NOMO-1 treated with dmso at 0.1 percent for 144 hours (cell line): ENCODE results near the gene HPCAL4.

ENCODE experiments used
- DNase-seq: peaks from one replicate; lab custom pipeline; 2025; ENCODE audit not compliant: unreplicated experiment; lab: John Stamatoyannopoulos, UW

Gene HPCAL4

DNA sequence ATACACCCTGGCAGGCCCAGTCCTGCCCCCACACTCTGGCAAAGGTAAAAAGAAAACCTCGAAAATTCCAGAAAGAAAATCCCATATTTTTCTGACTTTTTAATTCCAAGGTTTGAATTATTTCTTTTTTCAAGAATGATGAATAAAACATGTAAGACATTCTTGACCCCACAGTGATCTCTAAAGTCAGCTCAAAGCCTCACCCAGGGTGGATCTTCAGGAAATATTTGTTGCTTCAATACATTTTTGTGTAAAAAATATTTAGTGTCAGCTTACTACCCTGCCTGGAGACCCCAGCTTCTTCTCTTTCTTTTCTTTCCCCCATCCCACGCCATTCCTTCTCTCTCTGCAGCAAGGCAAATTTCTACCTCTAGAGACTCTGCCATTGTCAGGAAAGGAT is 12.3 kb downstream of the HPCAL4 start:
- DNase-seq, result no peak

DNA sequence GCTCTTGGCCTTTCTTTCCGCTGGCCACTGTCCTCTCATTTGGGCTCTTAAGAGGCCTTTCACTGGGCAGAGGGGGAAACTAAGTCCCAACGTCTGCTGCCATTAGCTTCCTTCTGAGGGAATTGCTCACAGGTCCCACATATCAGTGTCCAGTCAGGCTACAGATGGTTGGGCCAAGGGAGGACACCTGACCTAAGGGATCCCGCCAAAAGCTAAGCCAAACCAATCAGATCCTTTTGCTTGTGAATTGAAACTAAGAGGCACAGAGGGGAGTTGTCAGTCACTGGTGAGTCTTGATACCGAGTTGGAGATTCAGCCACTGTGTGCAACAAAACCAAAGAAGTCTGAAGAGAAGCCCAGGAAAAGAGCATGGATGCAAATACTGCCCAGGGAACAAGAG is 13.6 kb downstream of the HPCAL4 start:
- no peak for DNase-seq

DNA sequence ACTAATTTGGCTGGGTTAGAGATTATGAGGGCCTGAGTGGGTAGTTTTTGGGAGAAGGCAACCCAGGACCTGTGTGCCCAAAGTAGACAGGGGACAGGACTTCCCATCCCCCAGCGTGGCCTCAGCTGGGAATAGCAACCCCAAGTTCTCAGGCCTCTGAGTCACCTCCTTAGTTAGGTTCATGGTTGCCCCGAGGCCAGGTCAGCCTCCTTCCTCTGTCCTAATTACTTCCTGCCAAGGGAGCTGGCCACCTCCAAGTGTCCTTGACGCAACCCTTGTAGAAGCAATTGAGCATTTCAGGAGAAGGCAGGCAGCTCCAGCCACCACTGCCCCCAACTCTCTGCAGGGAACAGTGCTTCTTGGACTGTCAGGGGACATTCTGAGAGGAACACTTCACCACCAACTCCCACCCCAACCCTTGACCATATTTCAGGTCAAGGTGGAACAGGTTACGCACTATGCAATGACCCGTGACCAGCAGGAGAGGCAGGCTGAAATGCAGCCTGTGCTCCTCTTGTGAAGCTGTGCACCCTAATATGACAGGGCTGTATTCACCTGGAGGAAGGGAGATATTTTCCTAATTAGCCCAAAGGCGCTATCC is 14.2 kb downstream of the HPCAL4 start:
- DNase-seq, result no peak

DNA sequence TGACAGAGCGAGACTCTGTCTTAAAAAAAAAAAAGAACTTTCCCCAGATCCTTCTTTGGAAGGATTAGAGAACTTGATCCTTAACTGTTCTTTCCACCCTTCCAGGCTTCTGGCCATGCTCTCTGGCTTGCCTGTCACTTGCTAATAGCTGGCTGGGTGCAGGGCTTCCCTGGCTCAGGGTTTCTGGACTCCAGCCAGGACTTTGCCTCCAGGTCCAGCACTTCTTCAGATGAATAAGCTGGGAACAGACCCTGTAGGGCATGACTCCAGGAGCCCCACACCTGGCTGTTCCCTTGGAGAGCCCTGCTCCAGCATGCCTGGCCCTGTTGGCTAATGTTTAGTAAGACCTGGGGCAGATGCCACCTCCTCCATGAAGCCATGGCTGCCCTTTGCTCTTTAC is 16.0 kb downstream of the HPCAL4 start:
- no peak for DNase-seq

DNA sequence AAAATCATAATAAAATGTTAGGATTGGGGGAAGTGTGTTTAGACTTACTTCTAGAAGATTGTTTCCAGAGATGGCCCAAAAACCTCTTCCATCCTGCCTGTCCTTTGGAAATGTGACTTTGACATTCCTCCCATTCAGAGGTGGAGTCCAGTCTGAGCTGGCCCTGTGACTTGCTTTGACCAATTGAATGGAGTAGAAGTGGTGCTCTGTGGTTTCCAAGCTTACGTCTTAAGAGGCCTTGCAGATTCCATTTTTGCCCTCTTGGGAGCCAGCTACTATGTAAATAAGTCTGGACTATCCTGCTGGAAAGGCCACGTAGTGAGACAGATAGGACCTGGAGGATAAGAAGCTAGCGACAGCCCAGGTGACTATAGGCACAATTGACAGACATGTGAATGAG is 18.0 kb downstream of the HPCAL4 start:
- DNase-seq, result no peak

DNA sequence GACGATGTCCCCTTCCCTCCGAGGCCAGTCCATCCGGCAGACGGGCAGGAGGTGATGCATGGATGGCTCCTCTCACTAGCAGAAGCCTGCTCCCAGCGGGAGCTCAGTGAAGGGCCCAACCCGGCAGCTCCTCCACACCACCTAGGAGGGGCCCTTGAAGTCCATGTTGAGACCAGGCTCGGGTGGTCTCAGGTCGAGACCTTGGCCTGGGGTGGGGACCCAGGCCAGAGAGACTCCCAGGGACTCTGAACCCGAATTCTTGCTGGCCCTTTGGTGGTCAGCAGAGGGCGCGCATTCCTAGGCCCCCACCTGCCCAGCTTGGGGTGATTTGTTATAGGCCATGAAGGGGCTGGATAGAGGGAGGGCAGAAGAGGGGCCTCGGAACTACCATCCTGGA is 18.7 kb downstream of the HPCAL4 start:
- no peak for DNase-seq

DNA sequence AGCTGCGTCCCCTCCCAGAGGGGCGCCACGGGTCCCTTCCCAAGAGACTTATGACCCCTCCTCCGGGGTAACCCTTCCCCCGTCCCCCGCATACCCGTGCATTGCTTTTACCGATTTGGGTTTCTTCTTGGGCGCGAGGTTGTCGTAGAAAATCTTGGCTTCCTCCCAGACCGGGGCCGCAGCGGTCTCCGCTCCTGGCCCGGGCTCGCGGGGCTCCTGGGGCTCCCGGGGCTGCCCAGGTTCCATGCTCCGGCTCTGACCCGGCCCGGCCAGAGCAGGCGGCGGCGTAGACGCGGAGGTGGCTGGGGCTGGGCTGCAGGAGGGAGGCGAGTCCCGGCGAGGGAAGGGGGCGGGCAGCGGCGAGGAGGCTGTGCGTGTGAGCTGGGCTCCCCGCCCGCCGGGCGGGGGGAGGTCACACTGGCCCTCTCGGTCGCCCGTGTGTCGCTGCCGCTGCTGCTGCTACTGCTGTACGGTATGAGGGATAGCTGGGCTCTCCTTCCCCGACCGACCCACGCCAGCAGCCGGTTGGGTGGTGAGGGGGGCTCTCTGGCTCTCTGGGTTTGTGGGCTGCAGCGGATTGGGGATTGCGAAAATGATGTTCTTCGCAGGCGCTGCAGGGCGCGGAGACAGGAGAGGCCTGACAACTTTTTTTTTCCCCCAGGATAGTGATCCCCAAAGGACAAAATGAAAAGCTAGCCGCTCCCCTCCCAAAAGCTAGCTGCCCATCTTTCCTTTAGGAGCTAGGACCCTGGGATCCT is 19.3 kb downstream of the HPCAL4 start, which contains the start of gene NT5C1A:
Gene NT5C1A, minus strand, starts transcription at position 315 of the 758 bp plus-strand sequence. Its CDS starts 69 bp downstream, at position 246.
- no peak for DNase-seq

DNA sequence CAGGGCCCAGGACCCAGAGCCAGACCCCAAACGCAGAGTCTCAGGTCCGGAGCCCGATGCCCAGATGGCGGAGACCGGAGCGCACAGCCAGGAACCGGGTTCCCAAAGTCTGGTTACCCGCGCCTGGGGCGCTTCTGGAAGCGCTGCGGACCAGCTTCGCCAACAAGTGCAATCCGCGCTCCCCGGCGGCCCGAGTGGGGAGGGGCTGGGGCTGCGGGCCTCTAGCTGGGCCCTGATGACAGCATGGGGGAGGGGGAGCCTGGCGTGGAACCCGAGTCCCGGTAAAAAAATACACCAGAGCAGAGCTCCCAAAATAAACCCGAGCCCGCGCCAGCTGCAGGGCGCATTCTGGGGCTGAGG is 19.8 kb downstream of the HPCAL4 start:
- DNase-seq, result no peak

DNA sequence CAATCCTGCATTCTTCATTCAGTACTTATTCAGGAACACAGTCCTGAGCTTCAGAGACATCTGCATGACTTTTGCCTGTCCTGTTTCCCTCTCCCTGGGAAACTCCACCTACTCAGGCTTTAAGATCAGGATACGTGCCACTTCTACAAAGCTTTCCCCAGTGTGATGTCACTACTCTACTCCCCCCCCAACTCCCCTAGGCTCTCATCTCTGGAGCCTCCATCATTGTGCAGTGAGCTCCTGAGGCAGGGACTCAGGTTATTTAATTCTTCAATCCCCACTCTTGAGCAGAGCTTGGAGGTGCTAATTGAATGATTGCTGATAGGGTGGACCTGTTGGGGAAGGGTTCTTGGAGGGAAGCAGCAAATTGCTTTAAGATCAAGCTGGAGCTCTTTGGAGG is 20.5 kb downstream of the HPCAL4 start:
- DNase-seq, result no peak

DNA sequence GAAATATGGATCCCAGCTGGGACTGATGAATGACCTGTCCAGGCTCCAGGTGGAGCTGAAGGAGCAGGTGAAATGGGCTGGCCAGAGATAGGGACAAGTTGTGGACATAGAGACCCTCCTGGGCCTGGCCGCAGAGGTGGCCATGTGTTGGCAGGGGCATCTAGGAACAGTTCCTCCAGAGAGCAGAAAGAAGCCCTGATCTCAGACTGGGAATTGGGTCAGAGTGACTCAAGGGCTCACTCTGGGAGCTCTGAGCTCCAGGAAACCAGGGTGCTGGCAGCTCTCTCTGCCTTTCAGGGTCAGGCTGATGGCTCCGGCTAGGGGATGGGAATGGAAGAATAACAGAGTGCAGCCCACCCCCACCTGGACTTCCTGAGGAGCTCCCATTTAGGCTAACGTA is 22.3 kb downstream of the HPCAL4 start:
- no peak for DNase-seq

DNA sequence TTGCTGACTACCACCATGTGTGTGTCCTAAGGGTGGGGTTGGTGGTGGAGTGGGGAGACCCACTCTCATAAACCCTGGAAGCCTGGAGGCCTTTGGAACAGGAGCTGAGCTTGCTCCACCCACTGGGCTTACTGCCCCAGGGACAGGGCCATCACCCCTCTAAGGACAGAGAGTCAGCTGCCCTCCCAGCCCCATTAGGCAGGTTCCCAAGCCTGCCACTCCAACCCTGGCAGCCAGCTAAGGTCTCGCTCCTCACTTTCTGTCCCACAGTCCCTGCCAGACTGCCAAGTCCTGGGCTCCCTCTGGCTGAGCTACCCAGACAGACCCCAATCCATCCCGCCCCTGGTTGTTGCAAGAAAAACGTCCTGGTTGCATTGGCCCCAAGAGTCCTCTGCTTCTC is 23.1 kb downstream of the HPCAL4 start:
- no peak for DNase-seq

DNA sequence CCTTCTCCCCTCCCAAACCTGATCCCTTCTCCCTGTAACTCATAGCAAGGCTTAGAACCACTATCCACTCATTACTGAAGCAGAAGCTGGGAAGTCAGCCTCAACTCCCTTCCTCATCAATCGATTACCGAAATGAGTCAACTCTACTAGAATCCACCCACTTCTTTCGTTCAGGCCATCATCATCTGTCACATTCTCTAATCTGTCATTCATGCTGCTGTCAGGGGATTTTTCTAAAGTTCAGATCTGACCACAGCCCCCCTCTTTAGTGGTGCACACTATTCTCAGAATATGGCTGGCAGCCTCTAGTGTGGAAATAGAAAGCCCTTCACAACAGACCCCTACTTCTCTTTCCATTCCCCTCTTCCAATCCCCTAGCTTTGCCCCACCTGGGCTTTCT is 24.5 kb downstream of the HPCAL4 start:
- no peak for DNase-seq

DNA sequence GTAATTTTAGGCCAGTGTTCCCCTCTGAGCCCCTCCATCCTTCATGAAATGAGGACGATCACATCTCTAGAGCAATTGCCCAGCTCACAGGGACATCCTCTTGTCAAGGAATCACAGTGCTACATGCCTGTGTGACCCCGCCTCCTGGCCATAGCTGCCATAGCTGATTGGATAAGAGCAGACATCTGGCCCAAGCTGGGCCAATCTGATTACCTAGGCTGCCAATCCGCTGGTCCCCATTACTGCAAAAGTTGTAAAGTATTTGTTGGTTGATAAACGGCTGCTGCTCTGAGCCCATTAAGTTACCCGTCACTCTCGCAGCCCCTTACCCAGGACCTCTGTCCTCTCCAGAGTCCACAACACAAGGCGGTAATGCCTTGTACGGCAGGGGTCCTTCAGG is 27.7 kb downstream of the HPCAL4 start:
- no peak for DNase-seq

DNA sequence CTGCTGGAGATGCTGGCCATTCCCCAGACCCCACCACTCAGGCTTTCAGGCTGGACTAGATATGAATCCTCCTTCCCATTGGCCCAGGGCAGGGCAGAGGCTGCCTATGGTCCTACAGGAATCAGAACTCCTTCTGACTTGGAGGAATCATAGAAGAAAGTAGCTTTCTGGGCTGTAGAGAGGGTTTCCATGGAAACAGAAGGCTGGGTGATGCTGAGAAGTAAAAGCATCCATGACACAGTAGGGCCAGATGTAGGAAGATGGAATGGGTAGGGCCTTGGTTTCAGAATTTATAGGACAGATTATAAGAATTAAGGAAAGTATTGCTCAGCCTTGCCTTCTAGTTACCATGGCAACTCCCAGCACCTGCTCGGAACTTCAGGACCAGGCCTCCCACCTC is 28.4 kb downstream of the HPCAL4 start:
- DNase-seq, result no peak

DNA sequence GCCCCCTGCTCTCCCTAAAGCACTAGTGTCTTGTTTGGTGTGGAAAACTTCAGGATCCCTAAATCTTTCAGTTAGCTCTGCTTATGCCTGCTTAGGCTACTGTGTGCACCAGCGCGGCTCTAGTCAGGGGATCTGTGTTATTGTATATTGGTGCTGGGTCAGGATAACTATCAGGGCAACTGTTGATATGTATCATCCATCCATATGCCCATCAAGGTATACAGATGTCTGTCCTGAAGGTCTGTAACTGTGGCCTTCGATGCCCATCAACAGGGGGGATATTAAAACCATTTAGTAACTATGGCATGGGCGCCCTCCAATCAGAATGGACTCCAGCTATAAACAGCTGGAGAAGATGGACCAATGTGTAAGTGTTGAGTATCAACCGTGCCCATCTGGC is 31.7 kb downstream of the HPCAL4 start:
- no peak for DNase-seq

DNA sequence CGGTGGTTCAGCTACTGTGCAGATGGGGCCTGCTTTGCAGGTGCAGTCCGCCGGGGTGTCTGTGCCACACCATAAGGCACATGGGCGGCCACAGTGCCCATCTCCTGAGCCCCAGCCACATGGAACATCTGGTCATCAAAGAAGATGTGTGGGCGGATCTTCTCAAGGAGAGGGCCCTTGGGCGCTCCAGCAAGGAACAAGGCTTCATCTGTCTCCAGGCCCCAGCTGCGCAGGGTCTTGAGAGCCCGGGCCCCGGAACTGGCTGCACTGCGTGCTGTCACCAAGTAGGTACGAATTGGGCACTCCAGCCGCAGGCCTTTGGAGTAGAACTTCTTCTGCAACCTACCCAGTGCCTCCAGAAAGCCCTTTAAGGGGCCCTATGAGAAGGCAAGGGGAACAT is 32.1 kb downstream of the HPCAL4 start:
- DNase-seq, result no peak

DNA sequence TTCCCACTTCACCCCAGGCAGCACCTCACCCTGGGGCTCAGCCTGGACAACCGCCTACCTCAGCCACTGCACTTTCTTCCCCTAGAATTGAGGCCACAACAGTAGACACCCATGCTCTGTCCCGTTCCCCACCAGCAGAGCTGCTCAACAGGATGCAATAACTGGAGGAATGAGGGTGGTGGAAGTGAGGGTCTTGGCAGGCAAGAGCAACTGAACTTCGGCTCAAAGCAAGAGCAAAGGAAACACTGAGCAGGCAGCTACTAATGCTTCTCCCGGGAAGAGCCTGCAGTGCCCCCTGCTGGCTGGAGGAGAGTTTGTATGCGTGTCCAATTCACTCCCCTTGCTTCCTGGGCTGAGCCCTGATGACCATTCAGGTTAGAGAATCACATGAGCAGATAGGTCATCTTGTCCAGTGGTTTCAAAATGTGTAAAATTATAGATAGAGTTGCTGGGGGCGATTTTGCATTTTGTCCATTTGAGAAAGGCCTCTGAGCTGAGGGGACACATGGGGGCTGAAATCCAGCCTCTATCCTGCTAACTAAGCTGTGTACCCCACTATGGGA is 33.2 kb downstream of the HPCAL4 start:
- DNase-seq, result peak; percentile 28

DNA sequence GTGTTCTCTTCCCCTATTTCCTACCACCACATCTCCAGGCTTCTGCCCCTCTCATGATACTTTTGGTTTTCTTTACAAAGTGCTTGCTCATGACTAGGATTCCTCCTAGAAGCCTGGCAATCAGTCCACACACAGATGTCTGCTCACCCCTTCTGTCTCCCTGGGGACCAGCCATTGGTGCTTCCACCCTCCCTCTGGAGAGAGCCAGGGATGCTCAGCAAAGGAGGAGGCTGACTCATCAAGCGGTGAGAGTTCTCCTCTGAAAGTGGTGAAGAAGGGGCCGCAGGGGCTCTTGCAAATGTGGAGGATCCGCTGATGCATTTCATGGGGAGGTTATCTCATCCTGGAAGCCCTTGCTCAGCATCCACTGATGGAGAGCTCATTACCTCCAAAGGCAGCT is 33.8 kb downstream of the HPCAL4 start:
- no peak for DNase-seq

DNA sequence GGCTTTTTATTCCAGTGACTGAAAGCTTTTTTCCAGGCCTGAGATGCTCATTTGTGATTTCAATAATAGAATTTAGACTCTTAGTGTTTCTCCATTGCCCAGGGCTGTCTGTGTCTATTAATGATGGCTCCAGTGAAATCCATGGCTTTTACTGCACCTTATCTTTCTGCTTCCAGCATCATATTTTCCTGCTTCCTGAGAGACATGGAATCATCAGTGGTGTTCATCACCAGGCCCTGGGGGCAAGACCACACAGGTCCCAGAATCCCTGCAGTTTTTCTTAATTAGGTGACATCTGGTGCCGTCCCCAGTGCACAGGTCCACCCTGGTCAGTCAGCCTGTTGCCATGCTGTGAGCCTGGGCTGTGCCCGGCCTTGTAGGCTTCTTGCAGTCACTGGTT is 34.8 kb downstream of the HPCAL4 start:
- DNase-seq, result no peak

DNA sequence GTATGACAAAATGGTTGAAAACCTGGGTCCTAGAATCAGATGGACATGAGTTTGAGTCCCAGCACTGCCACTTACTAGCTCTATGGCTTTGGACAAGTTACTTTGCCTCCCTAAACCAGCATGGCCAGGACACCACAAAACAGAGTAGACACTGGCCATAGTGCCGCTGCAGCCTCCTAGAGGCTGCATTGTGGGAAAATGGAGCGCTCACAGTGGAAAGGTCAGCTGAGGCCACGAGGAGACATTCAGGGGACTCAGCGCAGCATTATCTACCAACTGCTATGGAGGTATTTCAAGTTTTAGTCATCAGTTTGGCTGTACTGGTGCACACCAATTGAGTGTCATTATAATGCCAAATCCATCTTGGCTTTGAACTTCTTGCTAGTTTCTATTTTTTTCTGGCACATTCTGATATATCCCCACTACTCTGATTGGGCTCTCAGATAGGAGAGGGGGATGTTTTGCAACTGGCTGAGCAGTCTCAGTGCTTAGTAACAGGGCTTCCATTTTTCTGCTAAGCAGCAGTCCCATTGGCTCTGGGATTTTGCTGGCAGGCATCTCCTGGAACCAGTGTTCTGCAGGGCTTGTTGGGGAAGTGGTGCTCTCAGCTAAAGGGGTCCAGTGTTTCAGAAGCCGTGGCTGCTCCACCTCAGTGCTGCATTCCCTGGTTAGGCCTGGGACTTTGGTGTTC is 35.5 kb downstream of the HPCAL4 start:
- no peak for DNase-seq

DNA sequence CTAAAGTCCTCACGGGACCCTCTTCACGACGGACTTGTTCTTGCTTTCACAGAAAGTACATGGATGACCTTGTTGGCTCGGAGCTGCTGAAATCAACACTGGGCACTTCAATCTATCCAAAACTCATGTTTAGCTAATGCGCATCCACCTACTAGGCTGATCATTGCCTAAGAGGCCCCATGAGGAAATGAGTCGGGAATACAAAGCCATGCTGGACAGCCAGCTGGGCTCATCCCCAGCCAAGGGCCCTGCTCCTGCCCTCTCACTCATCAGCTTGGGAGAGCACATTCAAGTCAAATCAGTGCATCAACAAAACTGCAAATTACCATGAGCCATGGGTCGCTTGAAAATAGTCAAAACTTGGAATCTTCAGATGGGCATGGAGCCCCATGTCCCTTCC is 36.9 kb downstream of the HPCAL4 start:
- DNase-seq, result no peak

DNA sequence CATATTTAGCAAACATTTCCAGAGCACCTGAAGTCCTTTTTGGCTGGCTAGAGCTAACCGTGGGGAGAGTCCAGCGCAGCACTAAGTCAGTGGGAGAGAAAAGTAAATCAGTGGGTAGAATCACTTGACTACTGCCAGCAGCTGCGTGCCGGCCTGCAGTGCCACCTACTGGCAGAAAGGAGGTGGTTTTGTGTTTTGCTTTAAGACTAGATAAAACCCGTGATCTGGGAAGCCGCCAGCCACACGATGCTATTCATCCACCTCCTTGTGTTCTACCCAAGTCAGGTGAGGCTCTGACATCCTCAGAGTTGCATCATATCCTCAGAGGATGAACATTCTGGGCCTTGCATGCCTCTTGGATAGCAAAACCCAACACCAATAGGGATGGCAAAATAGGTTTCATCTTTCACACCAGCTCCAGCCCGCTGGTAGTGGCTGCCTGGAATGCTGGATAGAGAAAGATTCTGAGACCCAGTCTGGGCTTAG is 37.6 kb downstream of the HPCAL4 start:
- DNase-seq, result peak; percentile 46
